Stimulated activated CD4-positive, alpha-beta T cell treated with anti-CD3 and anti-CD28 coated beads, Interleukin-1b, Interleukin-23, amount 100 ng/mL, for 4 hours (primary cell): Measurements from ENCODE around the gene EIF2B2.
"Not testable (repeated sequence)": the region's sequence is repeated elsewhere in the genome, so short reads cannot be mapped to it uniquely, and the experiment has no call there.

Experiments used
- DNase-seq, 2 donors: peaks; one replicate each; pipeline ENCODE4 v3.0.0-alpha.2; 2020; ENCODE audit warnings: low read depth in 2 of 2

Gene EIF2B2

GRCh38 chr14:74994182-74994581 lies 8.5 kb upstream of the EIF2B2 start:
- DNase-seq, result not testable (repeated sequence)

GRCh38 chr14:74995781-74996180 lies 6.9 kb upstream of the EIF2B2 start:
- DNase-seq, result not testable (repeated sequence)

GRCh38 chr14:75001261-75001660 lies 1.5 kb upstream of the EIF2B2 start:
- DNase-seq, result no peak

- DNase-seq, result no peak
Measured at GRCh38 chr14:75001899-75002298, 822 bp upstream of the EIF2B2 start.

- DNase-seq, result no peak
Measured at GRCh38 chr14:75003250-75004027, 718 bp downstream of the EIF2B2 start.

GRCh38 chr14:75005357-75005756 lies 2.6 kb downstream of the EIF2B2 start:
- no peak for DNase-seq

GRCh38 chr14:75009176-75009575 lies 6.5 kb downstream of the EIF2B2 start:
- no peak for DNase-seq

GRCh38 chr14:75010472-75011093 lies 7.9 kb downstream of the EIF2B2 start:
- no peak for DNase-seq

- no peak for DNase-seq
Measured at GRCh38 chr14:75011356-75011994, 8.8 kb downstream of the EIF2B2 start.

- DNase-seq, result no peak
Measured at GRCh38 chr14:75013290-75013689, 10.6 kb downstream of the EIF2B2 start.

- DNase-seq, result no peak
Measured at GRCh38 chr14:75015496-75015895, 12.8 kb downstream of the EIF2B2 start.

GRCh38 chr14:75016815-75017214 lies 14.1 kb downstream of the EIF2B2 start:
- no peak for DNase-seq

- DNase-seq, result no peak
Measured at GRCh38 chr14:75018694-75019093, 16.0 kb downstream of the EIF2B2 start.

GRCh38 chr14:75022655-75023054 lies 19.9 kb downstream of the EIF2B2 start:
- DNase-seq, result no peak

GRCh38 chr14:75023108-75023507 lies 20.4 kb downstream of the EIF2B2 start:
- DNase-seq, result no peak

- no peak for DNase-seq
Measured at GRCh38 chr14:75025082-75025481, 22.4 kb downstream of the EIF2B2 start.

GRCh38 chr14:75025876-75026275 lies 23.2 kb downstream of the EIF2B2 start:
- DNase-seq, result no peak

- DNase-seq, result no peak
Measured at GRCh38 chr14:75030147-75030546, 27.4 kb downstream of the EIF2B2 start.

GRCh38 chr14:75032939-75033338 lies 30.2 kb downstream of the EIF2B2 start:
- DNase-seq, result no peak

- no peak for DNase-seq
Measured at GRCh38 chr14:75040507-75040906, 37.8 kb downstream of the EIF2B2 start.

- no peak for DNase-seq
Measured at GRCh38 chr14:75040959-75041358, 38.2 kb downstream of the EIF2B2 start.

GRCh38 chr14:75041613-75042012 lies 38.9 kb downstream of the EIF2B2 start:
- DNase-seq, result no peak

- no peak for DNase-seq
Measured at GRCh38 chr14:75042035-75042434, 39.3 kb downstream of the EIF2B2 start.
